ENCODE results near the gene RADX.

The RADX gene

GRCh38 chrX:106684207-106684606 lies 72.4 kb downstream of the RADX start:
- no peak for DNase-seq (ENCODE audit: low spot score)

- no peak for DNase-seq (ENCODE audit: low spot score)
Measured at GRCh38 chrX:106692425-106693065, 80.8 kb downstream of the RADX start.

- no peak for DNase-seq (ENCODE audit: low spot score)
Measured at GRCh38 chrX:106696502-106696901, 84.7 kb downstream of the RADX start.

- DNase-seq (ENCODE audit: low spot score), result no peak
Measured at GRCh38 chrX:106698693-106699092, 86.9 kb downstream of the RADX start.

GRCh38 chrX:106702636-106703035 lies 90.9 kb downstream of the RADX start:
- DNase-seq (ENCODE audit: low spot score), result no peak

- no peak for DNase-seq (ENCODE audit: low spot score)
Measured at GRCh38 chrX:106706466-106706865, 94.7 kb downstream of the RADX start.

GRCh38 chrX:106707771-106708454 lies 96.1 kb downstream of the RADX start:
- DNase-seq (ENCODE audit: low spot score), result peak; percentile 53

GRCh38 chrX:106710771-106711170 lies 99.0 kb downstream of the RADX start:
- DNase-seq (ENCODE audit: low spot score), result no peak

- no peak for DNase-seq (ENCODE audit: low spot score)
Measured at GRCh38 chrX:106711375-106711774, 99.6 kb downstream of the RADX start.

GRCh38 chrX:106716004-106716403 lies 104.2 kb downstream of the RADX start:
- DNase-seq (ENCODE audit: low spot score), result no peak

- DNase-seq (ENCODE audit: low spot score), result no peak
Measured at GRCh38 chrX:106716463-106716862, 104.7 kb downstream of the RADX start.

- no peak for DNase-seq (ENCODE audit: low spot score)
Measured at GRCh38 chrX:106718709-106719108, 106.9 kb downstream of the RADX start.

GRCh38 chrX:106725931-106726330 lies 114.2 kb downstream of the RADX start:
- DNase-seq (ENCODE audit: low spot score), result no peak

- DNase-seq (ENCODE audit: low spot score), result no peak
Measured at GRCh38 chrX:106726485-106727437, 115.0 kb downstream of the RADX start, which contains the start of gene RNF128. RNF128 (plus strand) TSS chrX:106726701; CDS start chrX:106726914, 213 bp downstream.

- no peak for DNase-seq (ENCODE audit: low spot score)
Measured at GRCh38 chrX:106728337-106728736, 116.6 kb downstream of the RADX start.
